Measurements from ENCODE around the gene DNAJC9. TPM values are rescaled to one million over a fixed set of nuclear protein-coding genes. Genes with fewer than 3 reads are reported as not detected.
"Not testable (repeated sequence)": the region's sequence is repeated elsewhere in the genome, so short reads cannot be mapped to it uniquely, and the experiment has no call there.

Gene DNAJC9
- total RNA-seq, 1 experiment from 2014 or later = 72.9 TPM

GRCh38 chr10:73261362-73261995 is 14.4 kb upstream of the DNAJC9 start:
- no TSS peak for BruUV-seq (replicated peaks)
- ChIA-PET CTCF (no interaction called here), POLR2A (ENCODE audit: low non-redundant PET) (no interaction called here)
- Histone ChIP-seq H3K9me3 (ENCODE audit: low read depth, low read length, poor library complexity, severe bottlenecking) (no peaks in the 10 kb centered on the region), H3K4me1 (ENCODE audit: insufficient read depth, low read length, poor library complexity, severe bottlenecking) (peaks cover 5% of the 10 kb centered on the region), H3K36me3 (ENCODE audit: insufficient read depth, low read length, poor library complexity, severe bottlenecking) (no peaks in the 10 kb centered on the region), H3K4me3 (ENCODE audit: low read depth, low read length, poor library complexity, severe bottlenecking) (no peak overlapping the region), H3K27ac (ENCODE audit: low read depth, low read length, poor library complexity, severe bottlenecking) (no peak overlapping the region), H3K27me3 (replicated peaks; ENCODE audit: insufficient read depth, low read depth, low read length, poor library complexity) (no peaks in the 10 kb centered on the region)
- intact Hi-C loops (cut with micrococcal nuclease; ENCODE audit: unreplicated experiment) = no loop called here
- DNase-seq (ENCODE audit: low spot score) = no peak
- no peak for TF ChIP-seq EZH2 (IDR thresholded peaks at IDR 0.05; ENCODE audit: borderline replicate concordance, low read depth, low read length, poor library complexity, severe bottlenecking)
- TF ChIP-seq, protein P1, sequence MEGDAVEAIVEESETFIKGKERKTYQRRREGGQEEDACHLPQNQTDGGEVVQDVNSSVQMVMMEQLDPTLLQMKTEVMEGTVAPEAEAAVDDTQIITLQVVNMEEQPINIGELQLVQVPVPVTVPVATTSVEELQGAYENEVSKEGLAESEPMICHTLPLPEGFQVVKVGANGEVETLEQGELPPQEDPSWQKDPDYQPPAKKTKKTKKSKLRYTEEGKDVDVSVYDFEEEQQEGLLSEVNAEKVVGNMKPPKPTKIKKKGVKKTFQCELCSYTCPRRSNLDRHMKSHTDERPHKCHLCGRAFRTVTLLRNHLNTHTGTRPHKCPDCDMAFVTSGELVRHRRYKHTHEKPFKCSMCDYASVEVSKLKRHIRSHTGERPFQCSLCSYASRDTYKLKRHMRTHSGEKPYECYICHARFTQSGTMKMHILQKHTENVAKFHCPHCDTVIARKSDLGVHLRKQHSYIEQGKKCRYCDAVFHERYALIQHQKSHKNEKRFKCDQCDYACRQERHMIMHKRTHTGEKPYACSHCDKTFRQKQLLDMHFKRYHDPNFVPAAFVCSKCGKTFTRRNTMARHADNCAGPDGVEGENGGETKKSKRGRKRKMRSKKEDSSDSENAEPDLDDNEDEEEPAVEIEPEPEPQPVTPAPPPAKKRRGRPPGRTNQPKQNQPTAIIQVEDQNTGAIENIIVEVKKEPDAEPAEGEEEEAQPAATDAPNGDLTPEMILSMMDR (conservative IDR thresholded peaks at IDR 0.05; ENCODE audit: low read depth, low read length) = no peak

GRCh38 chr10:73258612-73259011 is 11.6 kb upstream of the DNAJC9 start:
- DNase-seq (ENCODE audit: low spot score); POLR2A ChIA-PET (ENCODE audit: low non-redundant PET); H3K27me3 ChIP-seq (replicated peaks; ENCODE audit: insufficient read depth, low read depth, low read length, poor library complexity); intact Hi-C loops (cut with micrococcal nuclease; ENCODE audit: unreplicated experiment); CTCF ChIA-PET; H3K36me3 ChIP-seq (ENCODE audit: insufficient read depth, low read length, poor library complexity, severe bottlenecking); BruUV-seq (replicated peaks); H3K4me1 ChIP-seq (ENCODE audit: insufficient read depth, low read length, poor library complexity, severe bottlenecking); H3K27ac ChIP-seq (ENCODE audit: low read depth, low read length, poor library complexity, severe bottlenecking); H3K9me3 ChIP-seq (ENCODE audit: low read depth, low read length, poor library complexity, severe bottlenecking); H3K4me3 ChIP-seq (ENCODE audit: low read depth, low read length, poor library complexity, severe bottlenecking): not testable (repeated sequence)

DNA sequence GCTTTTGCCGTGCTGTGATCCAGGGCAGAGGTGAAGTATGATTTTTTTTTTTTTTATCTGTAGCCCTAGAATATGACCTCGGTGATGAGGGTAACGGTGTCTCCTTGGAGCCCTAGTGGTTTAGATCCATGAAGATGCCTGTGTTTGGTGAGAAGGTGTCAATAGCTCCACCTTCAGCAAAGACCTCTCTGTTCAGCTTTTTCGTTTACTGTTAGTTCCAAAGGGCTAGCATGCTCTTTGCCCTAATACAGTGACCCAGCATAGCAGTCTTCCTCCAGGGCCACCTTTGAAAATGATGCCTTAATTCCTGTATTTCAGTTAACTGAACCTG is 6.1 kb upstream of the DNAJC9 start:
- CTCF ChIA-PET = no interaction called here
- intact Hi-C loops (cut with micrococcal nuclease; ENCODE audit: unreplicated experiment) = no loop called here

More for the DNA sequence above, 6.1 kb upstream of the DNAJC9 start:
- no TSS peak for BruUV-seq (replicated peaks)
- TF ChIP-seq, protein P1 (conservative IDR thresholded peaks at IDR 0.05; ENCODE audit: low read depth, low read length) = no peak
- TF ChIP-seq EZH2 (IDR thresholded peaks at IDR 0.05; ENCODE audit: borderline replicate concordance, low read depth, low read length, poor library complexity, severe bottlenecking) = no peak
- H3K27me3 ChIP-seq (replicated peaks; ENCODE audit: insufficient read depth, low read depth, low read length, poor library complexity) = no peaks in the 10 kb centered on the region
- H3K9me3 ChIP-seq (ENCODE audit: low read depth, low read length, poor library complexity, severe bottlenecking) = no peaks in the 10 kb centered on the region
- no peak for DNase-seq (ENCODE audit: low spot score)
- POLR2A ChIA-PET (ENCODE audit: low non-redundant PET) = interaction anchor here (0.6 kb wide), 1 partner anchor 491 kb away, joined by 6 read pairs; no protein-coding TSS in a partner anchor
- H3K36me3 ChIP-seq (ENCODE audit: insufficient read depth, low read length, poor library complexity, severe bottlenecking) = peaks cover 24% of the 10 kb centered on the region
- H3K4me1 ChIP-seq (ENCODE audit: insufficient read depth, low read length, poor library complexity, severe bottlenecking) = peaks cover 15% of the 10 kb centered on the region
- H3K4me3 ChIP-seq (ENCODE audit: low read depth, low read length, poor library complexity, severe bottlenecking) = peak overlapping the region; percentile 64
- peak overlapping the region; percentile 88 for H3K27ac ChIP-seq (ENCODE audit: low read depth, low read length, poor library complexity, severe bottlenecking)

Measured in A673 (cell line).